CD4-positive, alpha-beta T cell treated with Interleukin-17A for 4 hours (primary cell): ENCODE measurements around the gene ABL2.
"Not testable (repeated sequence)": the region's sequence is repeated elsewhere in the genome, so short reads cannot be mapped to it uniquely, and the experiment has no call there.

Experiments used
- DNase-seq: peaks from one replicate; pipeline ENCODE4 v3.0.0-alpha.2; 2020; ENCODE audit warnings: mixed read lengths

Gene ABL2

GRCh38 chr1:179208681-179209477, 20.6 kb downstream of the ABL2 start:
- no peak for DNase-seq

DNA sequence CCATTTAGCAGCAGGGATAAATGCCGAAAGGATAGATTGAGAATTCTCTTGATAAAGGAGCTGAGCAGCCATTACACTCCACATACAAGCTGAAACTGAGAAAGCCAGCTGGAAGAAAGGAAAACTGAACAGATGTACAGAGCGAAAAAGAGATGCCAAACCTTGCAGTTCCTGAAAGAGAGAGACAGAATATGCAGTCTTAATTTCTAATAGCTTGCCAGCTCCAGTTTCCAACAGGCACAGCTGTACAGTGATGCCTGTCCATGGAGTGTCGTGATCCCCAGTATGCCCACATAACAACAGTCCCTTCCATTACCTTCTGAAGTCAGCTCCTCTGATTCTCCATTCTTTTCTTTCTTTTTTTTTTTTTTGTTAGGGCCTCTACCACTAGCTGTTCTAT, 22.7 kb downstream of the ABL2 start:
- DNase-seq = no peak

- no peak for DNase-seq
Measured at GRCh38 chr1:179205284-179205683, 24.2 kb downstream of the ABL2 start.

- no peak for DNase-seq
Measured at GRCh38 chr1:179202161-179202560, 27.3 kb downstream of the ABL2 start.

DNA sequence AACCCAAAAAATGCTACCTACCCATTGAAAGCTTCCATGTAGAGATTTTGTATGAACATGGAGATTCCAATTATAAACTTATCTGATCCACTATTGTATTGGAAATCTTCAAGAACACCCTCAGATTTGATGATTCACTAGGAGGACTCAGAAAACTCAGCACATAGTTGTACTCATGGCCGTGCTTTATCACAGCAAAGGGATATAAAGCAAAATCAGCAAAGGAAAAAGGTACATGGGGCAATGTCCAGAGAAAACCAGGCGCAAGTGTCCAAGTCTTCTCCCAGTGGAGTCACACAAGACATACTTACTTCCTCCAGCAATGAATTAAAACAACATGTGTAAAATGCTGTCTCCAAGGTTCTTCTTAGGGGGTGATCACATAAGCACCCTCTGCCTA, 28.9 kb downstream of the ABL2 start:
- no peak for DNase-seq

GRCh38 chr1:179197690-179198297, 31.7 kb downstream of the ABL2 start:
- no peak for DNase-seq

GRCh38 chr1:179195857-179196256, 33.6 kb downstream of the ABL2 start:
- DNase-seq = not testable (repeated sequence)

DNA sequence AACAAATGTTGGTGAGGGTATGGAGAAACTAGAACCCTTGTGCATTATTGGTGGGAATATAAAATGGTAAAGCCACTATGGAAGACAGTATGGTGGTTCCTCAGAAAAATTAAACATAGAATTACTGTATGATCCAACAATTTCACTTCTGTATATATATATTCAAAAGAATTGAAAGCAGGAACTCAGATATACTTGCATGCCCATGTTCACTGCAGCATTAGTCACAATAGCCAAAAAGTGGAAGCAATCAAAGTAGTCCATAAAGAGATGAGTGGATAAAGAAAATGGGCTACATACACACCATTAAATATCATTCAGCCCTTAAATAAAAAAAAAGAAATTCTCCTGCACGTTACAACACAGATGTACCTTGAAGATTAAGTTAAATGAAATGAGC, 34.1 kb downstream of the ABL2 start:
- DNase-seq = no peak

- DNase-seq = no peak
Measured at GRCh38 chr1:179194068-179194537, 35.4 kb downstream of the ABL2 start.

- DNase-seq = no peak
Measured at GRCh38 chr1:179190861-179191260, 38.6 kb downstream of the ABL2 start.

GRCh38 chr1:179187735-179188471, 41.6 kb downstream of the ABL2 start:
- DNase-seq = no peak

DNA sequence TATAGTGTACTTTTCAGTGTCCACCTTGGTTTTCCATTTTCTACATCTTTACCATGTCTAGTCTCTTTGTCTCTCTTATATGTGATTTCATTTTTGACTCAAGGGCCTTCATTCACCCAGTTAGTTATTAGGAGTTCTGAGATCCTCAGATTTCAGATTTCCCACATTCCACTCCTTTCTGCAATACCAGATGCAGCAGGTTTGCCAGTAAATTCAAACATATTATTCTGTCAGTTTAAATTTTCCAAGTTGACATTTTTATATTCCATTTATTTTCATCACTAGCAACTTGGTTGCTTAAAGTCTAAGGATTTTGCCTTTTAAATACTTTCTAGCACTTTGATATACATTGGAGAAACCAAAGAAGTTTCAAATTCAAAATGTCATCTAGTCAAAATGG, 42.4 kb downstream of the ABL2 start:
- DNase-seq = no peak

- no peak for DNase-seq
Measured at GRCh38 chr1:179184403-179184802, 45.1 kb downstream of the ABL2 start.

DNA sequence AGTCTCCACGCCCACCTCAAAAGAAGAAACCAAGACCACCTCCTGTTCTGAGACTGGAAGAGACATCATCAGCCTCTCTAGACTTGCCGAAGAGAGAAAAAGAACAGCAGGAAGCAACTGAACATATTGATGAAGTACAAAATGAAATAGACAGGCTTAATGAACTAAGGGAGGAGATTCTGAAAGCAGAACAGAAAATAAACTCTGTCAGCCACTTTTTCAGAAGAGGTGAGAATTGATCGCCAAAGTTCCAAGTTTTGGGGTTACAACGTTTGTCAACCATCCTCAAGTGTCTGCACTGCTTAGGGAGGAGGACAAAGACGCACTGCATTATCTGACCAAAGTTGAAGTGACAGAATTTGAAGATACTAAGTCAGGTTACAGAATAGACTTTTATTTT, 45.6 kb downstream of the ABL2 start:
- DNase-seq = no peak

DNA sequence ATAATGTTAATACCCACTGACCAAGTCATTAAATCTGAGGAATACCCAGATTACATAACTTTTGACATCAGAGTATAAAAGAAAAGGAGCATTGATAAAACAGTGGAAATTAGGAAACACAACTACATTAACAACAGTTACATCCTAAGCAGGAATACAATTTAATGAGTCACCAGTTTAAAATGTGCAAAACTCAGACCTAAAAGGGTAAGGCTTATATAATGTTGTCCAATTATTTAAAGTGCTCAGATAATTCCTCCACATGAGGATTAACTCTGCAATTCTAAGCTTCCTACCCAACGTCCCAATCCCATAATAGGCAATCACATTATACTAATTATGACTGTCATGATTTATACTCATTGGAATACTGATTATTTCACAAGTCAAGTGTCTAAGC, 50.5 kb downstream of the ABL2 start:
- no peak for DNase-seq

GRCh38 chr1:179178183-179178582, 51.3 kb downstream of the ABL2 start:
- DNase-seq = no peak

- no peak for DNase-seq
Measured at GRCh38 chr1:179177615-179178014, 51.9 kb downstream of the ABL2 start.

DNA sequence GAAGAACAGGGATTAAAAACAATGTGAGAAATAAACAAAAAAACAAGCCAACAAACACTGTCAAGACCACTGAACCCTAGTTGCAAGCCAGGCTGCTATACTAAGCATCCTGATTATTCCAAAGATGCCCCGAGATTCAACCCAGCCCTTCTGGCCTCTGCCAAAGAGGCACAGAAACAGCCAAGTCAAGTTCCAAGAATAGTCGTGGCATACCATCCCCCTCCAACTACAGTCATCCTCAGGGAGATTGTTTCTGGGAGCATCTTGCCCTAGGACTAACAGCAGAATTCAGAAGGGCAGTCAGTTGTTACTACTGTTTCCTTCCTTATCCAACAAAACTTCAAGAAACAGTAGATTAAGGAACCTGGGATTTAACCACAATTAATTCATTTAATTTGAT, 52.3 kb downstream of the ABL2 start:
- DNase-seq = no peak

GRCh38 chr1:179175011-179175841, 54.3 kb downstream of the ABL2 start:
- no peak for DNase-seq

GRCh38 chr1:179170468-179170770, 59.1 kb downstream of the ABL2 start:
- not testable (repeated sequence) for DNase-seq

GRCh38 chr1:179169616-179170467, 59.6 kb downstream of the ABL2 start:
- no peak for DNase-seq

DNA sequence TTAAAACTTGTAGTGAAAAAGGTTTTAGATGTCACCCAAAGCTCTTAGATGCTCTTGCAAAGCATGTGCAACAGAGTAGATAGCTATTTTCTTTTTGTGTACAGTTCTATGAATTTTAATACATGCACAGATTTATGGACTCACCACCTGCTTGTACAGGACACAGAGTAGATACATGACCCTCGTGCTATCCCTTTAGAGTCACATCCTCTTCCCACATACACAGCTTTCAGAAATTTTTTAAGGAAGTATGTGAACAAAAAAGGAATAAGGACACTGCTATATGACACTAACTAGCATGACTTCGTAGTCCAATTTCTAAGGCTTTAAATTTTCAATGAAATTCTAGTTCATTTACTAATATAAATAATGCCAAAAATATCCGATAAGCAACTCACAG, 60.9 kb downstream of the ABL2 start:
- DNase-seq = no peak
